GM23338 (cell line): ENCODE measurements around the gene RSPO3. TPM values are rescaled to one million over a fixed set of nuclear protein-coding genes. Genes with fewer than 3 reads are reported as not detected.

Experiments used
- ATAC-seq: fragments of 200-7000 bp; cut with Tn5 transposase; 3 replicates; pipeline ENCODE4 v1.9.1; 2020
- DNase-seq: peaks from one replicate; pipeline ENCODE4 v3.0.0-alpha.2; 2015; ENCODE audit warnings: low spot score
- H2AFZ ChIP-seq: fragments of 200-600 bp; sonication (generic); 2 replicates; pipeline ENCODE4 v1.8.0; 2016; ENCODE audit warnings: antibody characterized with exemption, mild to moderate bottlenecking, moderate library complexity
- H3F3A ChIP-seq: fragments of 200-600 bp; sonication (generic); replicated peaks from 2 replicates; pipeline ENCODE4 v1.8.0; 2017; ENCODE audit warnings: antibody characterized with exemption, mixed run types, low read depth
- H3K27ac ChIP-seq: fragments of 200-600 bp; sonication (generic); 2 replicates; pipeline ENCODE4 v1.6.1; 2016; ENCODE audit warnings: low read depth
- H3K27me3 ChIP-seq: fragments of 200-600 bp; sonication (generic); 2 replicates; pipeline ENCODE4 v1.8.0; 2016; ENCODE audit warnings: mild to moderate bottlenecking, mixed run types, moderate library complexity; ENCODE audit not compliant: insufficient read depth
- H3K36me3 ChIP-seq: fragments of 200-600 bp; sonication (generic); 2 replicates; pipeline ENCODE4 v1.8.0; 2016; ENCODE audit warnings: mild to moderate bottlenecking; ENCODE audit not compliant: insufficient read depth
- H3K4me1 ChIP-seq: fragments of 200-600 bp; sonication (generic); 2 replicates; pipeline ENCODE4 v1.8.0; 2016; ENCODE audit warnings: mild to moderate bottlenecking, moderate library complexity; ENCODE audit not compliant: insufficient read depth
- H3K4me2 ChIP-seq: fragments of 200-600 bp; sonication (generic); 2 replicates; pipeline ENCODE4 v1.7.1; 2017; ENCODE audit warnings: mixed run types
- H3K4me3 ChIP-seq: fragments of 200-600 bp; sonication (generic); 2 replicates; pipeline ENCODE4 v1.6.1; 2016; ENCODE audit warnings: mixed run types
- H3K79me2 ChIP-seq: fragments of 200-600 bp; sonication (generic); replicated peaks from 2 replicates; pipeline ENCODE4 v1.8.0; 2017; ENCODE audit warnings: mild to moderate bottlenecking; ENCODE audit not compliant: insufficient read depth
- H3K9me2 ChIP-seq: fragments of 200-600 bp; sonication (generic); 2 replicates; pipeline ENCODE4 v1.8.0; 2017; ENCODE audit not compliant: insufficient read depth
- H4K20me1 ChIP-seq: fragments of 200-600 bp; sonication (generic); replicated peaks from 2 replicates; pipeline ENCODE4 v1.8.0; 2017; ENCODE audit warnings: mild to moderate bottlenecking; ENCODE audit not compliant: insufficient read depth
- H3K27ac Mint-ChIP-seq: 2 replicates; pipeline ENCODE4 v1.8.0; 2020; ENCODE audit warnings: inconsistent platforms, mild to moderate bottlenecking, moderate library complexity, mixed read lengths
- H3K27me3 Mint-ChIP-seq: 3 replicates; pipeline ENCODE4 v1.8.0; 2022; ENCODE audit warnings: low read depth, mild to moderate bottlenecking, moderate library complexity, mixed read lengths, inconsistent platforms; ENCODE audit not compliant: insufficient read depth, poor library complexity
- H3K36me3 Mint-ChIP-seq: 3 replicates; pipeline ENCODE4 v1.8.0; 2021; ENCODE audit warnings: low read depth, mild to moderate bottlenecking, inconsistent platforms, moderate library complexity, mixed read lengths
- H3K4me1 Mint-ChIP-seq: 3 replicates; pipeline ENCODE4 v1.8.0; 2020; ENCODE audit warnings: mild to moderate bottlenecking, inconsistent platforms, mixed read lengths
- H3K4me3 Mint-ChIP-seq: 3 replicates; pipeline ENCODE4 v1.8.0; 2021; ENCODE audit warnings: moderate library complexity, mild to moderate bottlenecking, inconsistent platforms, mixed read lengths
- H3K9me3 Mint-ChIP-seq: 3 replicates; pipeline ENCODE4 v1.8.0; 2020; ENCODE audit warnings: moderate library complexity, mild to moderate bottlenecking, inconsistent platforms, mixed read lengths
- CREB1 ChIP-seq: fragments of 250-450 bp; sonication (Bioruptor Pico); IDR thresholded peaks from 2 replicates; pipeline ENCODE4 v1.5.0; 2020; ENCODE audit warnings: low read depth, mild to moderate bottlenecking, moderate library complexity
- CTCF ChIP-seq, 2 experiments: fragments of 200-600 bp in 1 of 2; sonication (generic) in 1 of 2; conservative IDR thresholded peaks; 2 replicates each; pipeline versions ENCODE4 v1.5.1 to v1.6.1; 2016 to 2017; ENCODE audit warnings: antibody characterized with exemption in 2 of 2, low read depth in 2 of 2, mild to moderate bottlenecking in 2 of 2, moderate library complexity in 1 of 2
- ETS1 ChIP-seq: IDR thresholded peaks from 2 replicates; pipeline ENCODE4 v1.6.1; 2016; ENCODE audit warnings: antibody characterized with exemption
- EZH2 ChIP-seq: fragments of 200-600 bp; sonication (generic); IDR thresholded peaks from one replicate; pipeline ENCODE4 v1.8.0; 2017; ENCODE audit warnings: antibody characterized with exemption, mild to moderate bottlenecking, low read depth; ENCODE audit not compliant: unreplicated experiment
- EZH2phosphoT487 ChIP-seq: fragments of 200-600 bp; sonication (generic); IDR thresholded peaks from one replicate; pipeline ENCODE4 v1.8.1; 2018; ENCODE audit warnings: antibody characterized with exemption; ENCODE audit not compliant: unreplicated experiment
- JUNB ChIP-seq: IDR thresholded peaks from one replicate; pipeline ENCODE4 v1.6.1; 2016; ENCODE audit warnings: antibody characterized with exemption; ENCODE audit not compliant: unreplicated experiment
- NANOG ChIP-seq: IDR thresholded peaks from 2 replicates; pipeline ENCODE4 v1.6.1; 2016; ENCODE audit warnings: antibody characterized with exemption, borderline replicate concordance
- POLR2AphosphoS5 ChIP-seq: IDR thresholded peaks from 2 replicates; pipeline ENCODE4 v1.6.1; 2016; ENCODE audit warnings: antibody characterized with exemption, low read depth
- REST ChIP-seq: IDR thresholded peaks from one replicate; pipeline ENCODE4 v1.6.1; 2018; ENCODE audit warnings: antibody characterized with exemption; ENCODE audit not compliant: unreplicated experiment
- STAT1 ChIP-seq: IDR thresholded peaks from one replicate; pipeline ENCODE4 v1.6.1; 2016; ENCODE audit warnings: antibody characterized with exemption; ENCODE audit not compliant: unreplicated experiment
- ZNF114 ChIP-seq: fragments of 250-450 bp; sonication (Bioruptor Pico); IDR thresholded peaks from 2 replicates; pipeline ENCODE4 v1.5.0; 2020; ENCODE audit warnings: mild to moderate bottlenecking, moderate library complexity
- polyA plus RNA-seq: library from polyadenylated mRNA; unstranded; fragments of >200 nt; fragmentation: Nextera tagmentation; extraction: Ambion mirVana; gene quantifications from 2 replicates; pipeline ENCODE4 v1.2.1, GENCODE V29; 2016
- total RNA-seq: library from RNA; depleted of rRNA; stranded (reverse); fragments of >200 nt; shearing (Covaris generic); gene quantifications from 2 replicates; pipeline ENCODE4 v1.2.3, GENCODE V29; 2014

RSPO3 gene
- total and polyA plus RNA-seq, 2 experiments from 2014 or later, result not detected

- TF ChIP-seq CTCF (conservative IDR thresholded peaks at IDR 0.05; ENCODE audit: low read depth in 2 of 2) (no peak), STAT1 (no peak), ZNF114 (CRISPR knock-in tag) (no peak), REST (no peak), EZH2 (no peak)
Observed at GRCh38 chr6:127090051-127090450, 28.4 kb upstream of the RSPO3 start (continued).

GRCh38 chr6:127092466-127092865 lies 26.0 kb upstream of the RSPO3 start:
- H3K36me3 Mint-ChIP-seq, result no peaks in the 10 kb centered on the region
- H3K4me1 ChIP-seq, result peaks cover 6% of the 10 kb centered on the region; the same call in 1 of the 2 replicates
- no peaks in the 10 kb centered on the region for H4K20me1 ChIP-seq
- no peak overlapping the region for H3K4me3 Mint-ChIP-seq
- H3F3A ChIP-seq, result no peaks in the 10 kb centered on the region
- ATAC-seq (no peak), DNase-seq (no peak)
- no peaks in the 10 kb centered on the region for H3K79me2 ChIP-seq
- no peak overlapping the region for H3K4me3 ChIP-seq
- H3K9me2 ChIP-seq, result 0 out of 2 replicates have a peak, but pooled peaks cover 4% of the 10 kb centered on the region
- no peaks in the 10 kb centered on the region for H3K9me3 Mint-ChIP-seq
- H3K36me3 ChIP-seq, result no peaks in the 10 kb centered on the region
- H3K4me1 Mint-ChIP-seq, result peaks cover 8% of the 10 kb centered on the region
- no peaks in the 10 kb centered on the region for H3K27me3 Mint-ChIP-seq
- no peak overlapping the region for H2AFZ ChIP-seq
- H3K27me3 ChIP-seq, result no peaks in the 10 kb centered on the region
- no peak overlapping the region for H3K27ac Mint-ChIP-seq
- H3K4me2 ChIP-seq, result no peak overlapping the region
- no peak overlapping the region for H3K27ac ChIP-seq
- TF ChIP-seq NANOG (no peak), EZH2phosphoT487 (no peak), POLR2AphosphoS5 (no peak), ETS1 (no peak), EZH2 (no peak), ZNF114 (CRISPR knock-in tag) (no peak), CTCF (conservative IDR thresholded peaks at IDR 0.05; ENCODE audit: low read depth in 2 of 2) (no peak), JUNB (no peak), CREB1 (no peak)
